ENCODE results near the gene STARD10. TPM values are rescaled to one million over a fixed set of nuclear protein-coding genes. Genes with fewer than 3 reads are reported as not detected.

Gene STARD10
- total RNA-seq, 4 donors from 2014 or later = 39.1 to 103 (median 71.1) TPM

DNA sequence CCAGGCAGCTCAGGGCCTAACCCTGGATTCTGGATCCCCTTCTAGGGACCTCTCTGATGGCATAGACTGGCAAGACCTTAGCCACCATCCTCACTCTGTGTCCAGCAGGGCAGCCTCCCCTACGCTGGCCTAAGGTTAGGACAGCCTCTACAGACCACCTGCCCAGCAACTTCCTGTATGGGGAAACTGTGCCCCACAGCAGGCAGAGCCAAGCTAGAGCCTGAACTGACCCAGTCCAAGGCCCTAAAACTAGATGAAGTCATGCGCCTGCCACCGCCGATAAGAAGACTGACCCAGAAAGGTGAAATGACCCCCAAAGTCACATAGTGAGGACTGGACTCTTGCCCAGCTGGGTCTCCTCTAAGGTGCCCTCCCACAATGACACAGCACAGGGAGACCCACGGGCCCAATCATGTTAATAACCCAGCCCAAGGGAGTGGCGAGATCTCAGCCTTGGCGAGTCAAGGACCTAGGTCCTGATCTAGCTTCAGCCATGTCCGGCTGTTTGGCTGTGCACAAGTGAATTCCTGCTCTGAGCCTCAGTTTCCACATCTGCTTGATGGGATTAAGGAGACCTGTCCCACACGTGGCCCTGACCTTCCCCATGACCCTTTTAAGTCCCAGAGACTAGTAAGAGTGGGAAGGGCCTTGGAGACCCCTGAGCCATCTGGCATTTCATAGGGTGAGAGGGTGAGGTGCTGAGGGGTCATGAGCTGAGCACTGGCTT lies 17.6 kb downstream of the STARD10 start:
- TF ChIP-seq, protein P1, sequence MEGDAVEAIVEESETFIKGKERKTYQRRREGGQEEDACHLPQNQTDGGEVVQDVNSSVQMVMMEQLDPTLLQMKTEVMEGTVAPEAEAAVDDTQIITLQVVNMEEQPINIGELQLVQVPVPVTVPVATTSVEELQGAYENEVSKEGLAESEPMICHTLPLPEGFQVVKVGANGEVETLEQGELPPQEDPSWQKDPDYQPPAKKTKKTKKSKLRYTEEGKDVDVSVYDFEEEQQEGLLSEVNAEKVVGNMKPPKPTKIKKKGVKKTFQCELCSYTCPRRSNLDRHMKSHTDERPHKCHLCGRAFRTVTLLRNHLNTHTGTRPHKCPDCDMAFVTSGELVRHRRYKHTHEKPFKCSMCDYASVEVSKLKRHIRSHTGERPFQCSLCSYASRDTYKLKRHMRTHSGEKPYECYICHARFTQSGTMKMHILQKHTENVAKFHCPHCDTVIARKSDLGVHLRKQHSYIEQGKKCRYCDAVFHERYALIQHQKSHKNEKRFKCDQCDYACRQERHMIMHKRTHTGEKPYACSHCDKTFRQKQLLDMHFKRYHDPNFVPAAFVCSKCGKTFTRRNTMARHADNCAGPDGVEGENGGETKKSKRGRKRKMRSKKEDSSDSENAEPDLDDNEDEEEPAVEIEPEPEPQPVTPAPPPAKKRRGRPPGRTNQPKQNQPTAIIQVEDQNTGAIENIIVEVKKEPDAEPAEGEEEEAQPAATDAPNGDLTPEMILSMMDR (IDR thresholded peaks at IDR 0.05 in 4 of 5, conservative IDR thresholded peaks at IDR 0.05 in 1 of 5) = no peak
- TF ChIP-seq POLR2A (IDR thresholded peaks at IDR 0.05) = no peak
- in situ Hi-C loops (cut with MboI; ENCODE audit: low sequenced_read_pairs in 4 of 4) = no loop called here
- DNase-seq (no peak), ATAC-seq (no peak)
- Histone ChIP-seq H3K4me3 (no peak overlapping the region), H3K27me3 (no peaks in the 10 kb centered on the region), H3K27ac (peak overlapping the region in 3 of 4 donors; percentile 50 to 54 (median 53)), H3K36me3 (no peaks in the 10 kb centered on the region), H3K9me3 (no peaks in the 10 kb centered on the region), H3K4me1 (peaks cover 30 to 36% of the 10 kb centered on the region in 2 donors)
- intact Hi-C loops (cut with DNase I; ENCODE audit: low total_unique reads) = no loop called here

- intact Hi-C loops (cut with DNase I; ENCODE audit: low total_unique reads) = no loop called here
- ATAC-seq = no peak
Measured at GRCh38 chr11:72775288-72776110, 18.3 kb downstream of the STARD10 start.

GRCh38 chr11:72774499-72774898 lies 19.3 kb downstream of the STARD10 start:
- intact Hi-C loops (cut with DNase I; ENCODE audit: low total_unique reads) (no loop called here), in situ Hi-C loops (cut with MboI; ENCODE audit: low sequenced_read_pairs in 4 of 4) (no loop called here)
- Histone ChIP-seq H3K4me1 (peaks cover 24 to 26% of the 10 kb centered on the region in 2 donors), H3K27ac (peak overlapping the region in 1 of 4 donors; percentile 73), H3K9me3 (no peaks in the 10 kb centered on the region), H3K36me3 (no peaks in the 10 kb centered on the region), H3K27me3 (no peaks in the 10 kb centered on the region), H3K4me3 (no peak overlapping the region)
- TF ChIP-seq POLR2A (IDR thresholded peaks at IDR 0.05) = no peak
- TF ChIP-seq, protein P1 (IDR thresholded peaks at IDR 0.05 in 4 of 5, conservative IDR thresholded peaks at IDR 0.05 in 1 of 5) = no peak
- no peak for DNase-seq
- no peak for ATAC-seq

More at GRCh38 chr11:72775288-72776110, 18.3 kb downstream of the STARD10 start:
- TF ChIP-seq, protein P1 (IDR thresholded peaks at IDR 0.05 in 4 of 5, conservative IDR thresholded peaks at IDR 0.05 in 1 of 5) = no peak
- TF ChIP-seq POLR2A (IDR thresholded peaks at IDR 0.05) = no peak
- no peak overlapping the region for H3K4me3 ChIP-seq
- DNase-seq = no peak
- H3K9me3 ChIP-seq = no peaks in the 10 kb centered on the region
- no peaks in the 10 kb centered on the region for H3K36me3 ChIP-seq
- H3K27me3 ChIP-seq = no peaks in the 10 kb centered on the region
- no peak overlapping the region for H3K27ac ChIP-seq
- H3K4me1 ChIP-seq = peaks cover 27 to 29% of the 10 kb centered on the region in 2 donors
- in situ Hi-C loops (cut with MboI; ENCODE audit: low sequenced_read_pairs in 4 of 4) = no loop called here

DNA sequence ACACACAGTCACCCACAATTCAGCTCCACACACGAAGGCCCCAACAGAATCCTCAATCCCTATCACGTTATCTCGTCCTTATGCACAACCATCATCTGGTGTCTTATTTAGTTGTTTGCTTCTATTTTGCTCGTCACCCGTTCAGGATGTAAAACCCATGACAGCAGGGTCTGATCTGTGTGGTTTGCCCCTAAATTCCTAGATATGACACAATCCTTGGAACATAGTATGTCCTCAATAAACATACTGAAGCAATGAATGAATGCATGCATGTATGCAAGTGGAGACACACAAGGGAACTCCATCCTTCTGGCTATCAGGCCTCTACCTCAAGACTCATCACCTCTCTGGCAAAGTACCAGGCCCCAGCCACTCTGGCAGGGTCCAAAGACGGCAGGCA lies 20.2 kb downstream of the STARD10 start:
- intact Hi-C loops (cut with DNase I; ENCODE audit: low total_unique reads) (loop anchor here (1.0 to 2.0 kb wide), 2 partner anchors 20 to 21 kb away; partner anchors contain the start of gene ARAP1), in situ Hi-C loops (cut with MboI; ENCODE audit: low sequenced_read_pairs in 4 of 4) (no loop called here)
- Histone ChIP-seq H3K36me3 (no peaks in the 10 kb centered on the region), H3K4me3 (no peak overlapping the region), H3K27ac (peak overlapping the region; percentile 66 to 80 (median 76)), H3K4me1 (peaks cover 24 to 26% of the 10 kb centered on the region in 2 donors), H3K27me3 (no peaks in the 10 kb centered on the region), H3K9me3 (no peaks in the 10 kb centered on the region)
- ATAC-seq = no peak
- peak in 1 of 2 donors; percentile 39 for TF ChIP-seq POLR2A (IDR thresholded peaks at IDR 0.05)
- TF ChIP-seq, protein P1 (IDR thresholded peaks at IDR 0.05 in 4 of 5, conservative IDR thresholded peaks at IDR 0.05 in 1 of 5) = no peak
- DNase-seq = no peak

All from gastrocnemius medialis (tissue), 4 donors.